Stomach (tissue), 9 donors: Measurements from ENCODE around the gene PPP1R37. TPM values are rescaled to one million over a fixed set of nuclear protein-coding genes. Genes with fewer than 3 reads are reported as not detected.

Source experiments
- DNase-seq, 2 donors: peaks; one replicate each; pipeline versions ENCODE4 v3.0.0 to v3.0.0-alpha.2; 2013 to 2019
- H3K27ac ChIP-seq, 5 donors: fragments of 200-600 bp in 4 of 5; sonication (generic) in 4 of 5; one replicate each; pipeline ENCODE4 v1.5.1; 2013 to 2019; ENCODE audit warnings: mild to moderate bottlenecking in 1 of 5, moderate library complexity in 1 of 5
- H3K27me3 ChIP-seq, 3 donors: fragments of 200-600 bp; sonication (generic); one replicate each; pipeline ENCODE4 v1.5.1; 2017 to 2019; ENCODE audit warnings: mixed run types in 1 of 3
- H3K36me3 ChIP-seq, 4 donors: fragments of 200-600 bp; sonication (generic); 1 replicate in 3 of 4; 2 replicates in 1 of 4; pipeline ENCODE4 v1.5.1; 2016 to 2019
- H3K4me1 ChIP-seq, 4 donors: fragments of 200-600 bp; sonication (generic); one replicate each; pipeline ENCODE4 v1.5.1; 2016 to 2019
- H3K4me3 ChIP-seq, 4 donors: fragments of 200-600 bp; sonication (generic) in 3 of 4; one replicate each; pipeline ENCODE4 v1.5.1; 2016 to 2019; ENCODE audit warnings: mild to moderate bottlenecking in 1 of 4
- H3K9me3 ChIP-seq, 4 donors: fragments of 200-600 bp; sonication (generic); one replicate each; pipeline ENCODE4 v1.5.1; 2016 to 2019
- CTCF ChIP-seq, 7 experiments: fragments of 450-650 bp in 4 of 7; fragments of 200-600 bp in 3 of 7; sonication (generic) in 3 of 7; IDR thresholded peaks; one replicate each; pipeline ENCODE4 v1.5.1; 2016 to 2019; ENCODE audit warnings: antibody characterized with exemption in 7 of 7, control low read depth in 2 of 7, mild to moderate bottlenecking in 1 of 7
- EP300 ChIP-seq: sonication (generic); formaldehyde crosslinking; IDR thresholded peaks from one replicate; pipeline ENCODE4 v1.6.1; 2017; ENCODE audit warnings: antibody characterized with exemption
- POLR2A ChIP-seq, 4 donors: fragments of 450-650 bp; IDR thresholded peaks; one replicate each; pipeline ENCODE4 v1.6.1; 2016; ENCODE audit warnings: antibody characterized with exemption in 4 of 4, control low read depth in 2 of 4, mild to moderate bottlenecking in 1 of 4, moderate library complexity in 1 of 4
- POLR2AphosphoS5 ChIP-seq, 3 donors: sonication (generic); formaldehyde crosslinking; IDR thresholded peaks; one replicate each; pipeline ENCODE4 v1.6.1; 2016; ENCODE audit warnings: antibody characterized with exemption in 3 of 3
- WGBS, 5 donors: extraction: QIAGEN DNeasy Blood & Tissue Kit in 3 of 5; methylation state at CpG; one replicate each; pipeline versions ENCODE4 v1.1.5 to v1.1.7; 2013 to 2018; 5-methylcytosine and 5-hydroxymethylcytosine counted together
- intact Hi-C: fragments of 100-400 bp; cut with DNase I; formaldehyde crosslinking; loops from one replicate; pipeline ENCODE4 v1.15.1; 2023; ENCODE audit warnings: low total_unique reads
- polyA plus RNA-seq, 3 donors: library from polyadenylated mRNA; stranded (reverse); fragments of 200-250 nt; gene quantifications; one replicate each; pipeline ENCODE4 v1.2.3, GENCODE V29; 2013
- total RNA-seq, 5 donors: library from RNA; depleted of rRNA; stranded (reverse); fragments of >200 nt; gene quantifications; one replicate each; pipeline versions ENCODE4 v1.1.0 to v1.2.3, GENCODE V29; 2014 to 2016
- donor health status: healthy with polysubstance abuse.
- donor health status: Bipolar disorder and iron deficiency.
- donor health status: healthy.

PPP1R37 gene
- total and polyA plus RNA-seq, 8 donors = 25.7 to 268 (median 53.9) TPM

GRCh38 chr19:45091031-45091923 is 1.7 kb upstream of the PPP1R37 start:
- Histone ChIP-seq H3K36me3 (peaks cover 12 to 38% (median 32%) of the 10 kb centered on the region in 4 donors), H3K27ac (peak overlapping the region; percentile 80 to 95 (median 89)), H3K9me3 (no peaks in the 10 kb centered on the region), H3K27me3 (no peaks in the 10 kb centered on the region), H3K4me3 (peak overlapping the region; percentile 86 to 100 (median 94)), H3K4me1 (peaks cover 39 to 85% (median 50%) of the 10 kb centered on the region in 4 donors)
- 6 to 9% (median 7%) methylated on average over 59 to 64 of the region's 64 CpGs for WGBS, 5 donors
- DNase-seq = peak; percentile 99 to 100
- TF ChIP-seq POLR2AphosphoS5 (IDR thresholded peaks at IDR 0.05) = peak; percentile 74 to 95 (median 82)
- no peak for TF ChIP-seq EP300
- intact Hi-C loops = no loop called here

DNA sequence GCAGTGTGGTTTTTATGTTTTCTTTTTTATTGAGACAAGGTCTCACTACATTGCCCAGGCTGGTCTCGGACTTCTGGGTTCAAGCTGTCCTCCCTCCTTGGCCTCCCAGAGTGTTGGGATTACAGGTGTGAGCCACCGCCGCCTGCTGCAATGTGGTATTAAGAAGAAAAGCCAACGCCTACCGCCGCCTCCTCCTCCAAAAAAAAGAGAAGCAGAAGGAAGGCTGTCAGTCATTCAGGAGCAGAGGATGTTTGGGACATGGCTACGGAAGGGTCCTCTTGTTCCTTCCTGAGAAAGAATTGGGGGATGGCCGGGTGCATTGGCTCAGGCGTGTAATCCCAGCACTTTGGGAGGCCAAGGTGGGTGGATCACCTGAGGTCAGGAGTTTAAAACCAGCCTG is 1.2 kb downstream of the PPP1R37 start:
- 27 to 46% (median 43%) methylated on average over 9 of the region's 9 CpGs for WGBS, 5 donors
- Histone ChIP-seq H3K9me3 (no peaks in the 10 kb centered on the region), H3K36me3 (peaks cover 10 to 12% (median 11%) of the 10 kb centered on the region in 4 donors), H3K4me1 (peaks cover 68 to 88% (median 74%) of the 10 kb centered on the region in 4 donors), H3K27me3 (no peaks in the 10 kb centered on the region), H3K27ac (peak overlapping the region in 3 of 5 donors; percentile 80 to 94 (median 89)), H3K4me3 (peak overlapping the region; percentile 86 to 100 (median 94))
- TF ChIP-seq POLR2AphosphoS5 (IDR thresholded peaks at IDR 0.05) (no peak), CTCF (IDR thresholded peaks at IDR 0.05) (no peak), POLR2A (IDR thresholded peaks at IDR 0.05) (no peak), EP300 (no peak)
- intact Hi-C loops = no loop called here
- DNase-seq = no peak

- intact Hi-C loops = no loop called here
- no peak for DNase-seq
- H3K4me1 ChIP-seq = peaks cover 74 to 89% (median 79%) of the 10 kb centered on the region in 4 donors
- no peaks in the 10 kb centered on the region for H3K27me3 ChIP-seq
- WGBS, 5 donors = 30 to 62% (median 36%) methylated on average over 5 of the region's 5 CpGs
- peak overlapping the region in 4 of 5 donors; percentile 52 to 94 (median 84) for H3K27ac ChIP-seq
- TF ChIP-seq EP300 (no peak), CTCF (IDR thresholded peaks at IDR 0.05) (no peak), POLR2A (IDR thresholded peaks at IDR 0.05) (no peak), POLR2AphosphoS5 (IDR thresholded peaks at IDR 0.05) (no peak)
- peaks cover 9 to 12% (median 10%) of the 10 kb centered on the region in 4 donors for H3K36me3 ChIP-seq
- peak overlapping the region; percentile 86 to 100 (median 94) for H3K4me3 ChIP-seq
- H3K9me3 ChIP-seq = no peaks in the 10 kb centered on the region
Measured at GRCh38 chr19:45094707-45095106, 1.7 kb downstream of the PPP1R37 start.

DNA sequence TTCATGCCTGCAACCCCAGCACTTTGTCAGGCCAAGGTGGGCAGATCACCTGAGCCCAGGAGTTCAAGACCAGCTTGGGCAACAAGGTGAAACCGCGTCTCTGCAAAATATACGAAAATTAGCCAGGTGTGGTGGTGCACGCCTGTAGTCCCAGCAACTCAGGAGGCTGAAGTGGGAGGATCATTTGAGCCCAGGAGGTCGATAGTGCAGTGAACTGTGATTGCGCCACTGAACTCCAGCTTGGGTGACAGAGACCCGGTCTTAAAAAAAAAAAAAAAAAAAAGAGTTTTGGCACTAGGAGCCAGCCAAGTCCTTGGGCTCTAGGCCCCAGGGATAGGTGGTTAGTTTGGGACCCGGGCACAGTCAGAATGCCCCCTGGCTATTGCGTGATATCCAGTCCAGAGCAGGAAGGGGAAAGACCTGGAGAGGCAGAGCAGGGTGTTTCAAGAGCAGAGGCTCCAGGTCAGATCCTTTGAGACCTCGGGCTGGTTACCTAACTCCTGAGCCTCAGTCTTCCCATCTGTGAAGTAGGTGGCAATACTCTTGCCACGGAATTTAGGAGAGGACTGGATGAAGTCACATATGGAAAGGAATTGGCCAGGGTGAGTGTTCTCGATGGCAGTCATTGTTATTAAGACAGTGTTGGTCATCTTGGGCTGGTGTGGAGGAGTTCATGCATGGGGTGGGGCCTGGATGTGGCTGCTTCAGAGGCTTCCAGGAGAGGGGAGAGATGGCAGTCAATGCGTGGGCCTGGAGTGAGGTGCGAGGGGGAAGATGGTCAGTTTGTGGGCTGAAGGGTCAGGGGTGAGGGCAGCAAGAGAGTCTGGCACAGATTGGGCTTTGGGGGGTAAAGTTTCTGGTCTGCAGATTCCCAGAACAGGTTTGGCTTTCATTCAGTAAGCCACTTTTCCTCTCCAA is 2.8 kb downstream of the PPP1R37 start:
- 80 to 86% (median 84%) methylated on average over 14 of the region's 14 CpGs for WGBS, 5 donors
- Histone ChIP-seq H3K27me3 (no peaks in the 10 kb centered on the region), H3K4me3 (peak overlapping the region in 2 of 4 donors; percentile 89 to 100), H3K9me3 (no peaks in the 10 kb centered on the region), H3K27ac (peak overlapping the region; percentile 48 to 94 (median 80)), H3K4me1 (peaks cover 76 to 89% (median 80%) of the 10 kb centered on the region in 4 donors), H3K36me3 (peaks cover 0 to 2% (median under 1%) of the 10 kb centered on the region in 4 donors)
- no peak for DNase-seq
- TF ChIP-seq POLR2A (IDR thresholded peaks at IDR 0.05) (no peak), CTCF (IDR thresholded peaks at IDR 0.05) (no peak), EP300 (no peak), POLR2AphosphoS5 (IDR thresholded peaks at IDR 0.05) (no peak)
- intact Hi-C loops = no loop called here
